HG03520 (cell line): ENCODE measurements around the gene SLC17A4.

Experiments used
- ATAC-seq: cut with Tn5 transposase; IDR thresholded peaks from one replicate; pipeline ENCODE4 v1.9.1; 2021; ENCODE audit warnings: mild to moderate bottlenecking, moderate library complexity; ENCODE audit not compliant: unreplicated experiment

Gene SLC17A4

DNA sequence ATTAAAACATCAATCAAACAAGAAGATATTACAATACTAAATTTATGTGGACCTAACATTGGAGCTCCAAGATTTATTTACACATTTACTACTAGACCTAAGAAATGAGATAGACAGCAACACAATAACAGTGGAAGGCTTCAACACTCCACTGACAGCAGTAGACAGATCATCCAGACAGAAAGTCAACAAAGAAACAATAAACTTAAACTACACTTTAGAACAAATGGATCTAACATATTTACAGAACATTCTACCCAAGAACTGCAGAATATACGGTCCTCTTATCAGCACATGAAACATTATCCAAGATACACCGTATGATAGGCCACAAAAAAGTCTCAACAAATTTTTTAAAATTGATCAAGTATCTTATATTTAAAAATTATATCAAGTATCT lies 50.3 kb downstream of the SLC17A4 start:
- no peak for ATAC-seq

- no peak for ATAC-seq
Observed at GRCh38 chr6:25815194-25815593, 60.7 kb downstream of the SLC17A4 start.

DNA sequence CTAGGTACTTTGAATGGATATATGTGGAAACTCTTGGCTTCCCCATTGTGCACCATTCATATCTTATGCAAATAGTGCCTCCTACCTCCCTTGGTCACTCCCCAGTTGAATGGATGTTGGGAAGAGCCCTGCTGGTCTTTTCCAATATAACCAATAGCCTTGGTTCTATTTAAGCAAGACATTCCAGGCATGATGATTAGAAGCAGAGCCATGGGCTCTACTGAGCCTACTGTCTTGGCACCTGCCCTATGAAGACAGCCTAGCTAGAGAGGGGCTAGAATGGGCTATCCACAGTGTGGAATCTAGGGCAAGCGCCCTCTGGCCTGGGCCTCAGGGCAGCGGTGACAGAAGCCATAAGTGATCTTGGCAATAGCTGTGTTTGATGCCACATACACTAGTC lies 61.7 kb downstream of the SLC17A4 start:
- ATAC-seq: no peak

GRCh38 chr6:25821341-25821740 lies 66.8 kb downstream of the SLC17A4 start:
- ATAC-seq: no peak

DNA sequence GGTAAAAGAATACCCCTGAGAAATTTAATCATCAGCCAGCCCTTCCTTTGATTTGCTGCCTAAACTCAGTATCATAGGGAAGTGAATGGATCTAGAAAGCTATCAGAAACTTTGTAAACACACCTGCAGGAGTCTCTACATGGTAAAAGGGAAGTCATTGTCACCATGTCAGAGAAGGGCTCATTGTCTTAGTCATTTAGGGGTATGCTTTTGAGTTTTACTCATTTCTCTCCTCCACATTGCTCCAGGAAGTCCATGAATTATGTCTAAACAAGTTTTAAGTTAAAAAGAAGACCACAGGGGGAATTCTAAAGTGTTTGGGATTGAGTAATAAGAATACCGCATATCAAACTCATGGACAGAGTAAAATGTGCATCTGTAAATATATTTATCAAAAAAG lies 74.8 kb downstream of the SLC17A4 start:
- ATAC-seq: no peak

- ATAC-seq: no peak
Observed at GRCh38 chr6:25830458-25830857, 75.9 kb downstream of the SLC17A4 start.
